Effector CD4-positive, alpha-beta T cell (primary cell): Measurements from ENCODE around the gene RAB13.
A peak's percentile ranks its signal among the peaks of the same experiment; 100 is the strongest.

Experiments
- DNase-seq: peaks from one replicate; pipeline ENCODE4 v3.0.0-alpha.2; 2020

The RAB13 gene

GRCh38 chr1:153954826-153955225 lies 31.3 kb downstream of the RAB13 start:
- no peak for DNase-seq

GRCh38 chr1:153953859-153954365 lies 32.2 kb downstream of the RAB13 start:
- no peak for DNase-seq

- DNase-seq, result no peak
These were observed 34.3 kb downstream of the RAB13 start for GRCh38 chr1:153951801-153952200.

- DNase-seq, result no peak
These were observed 35.0 kb downstream of the RAB13 start for GRCh38 chr1:153951183-153951582.

- DNase-seq, result peak; percentile 63
These were observed 39.4 kb downstream of the RAB13 start, which contains the start of gene DENND4B for GRCh38 chr1:153946622-153947241. TSS of gene DENND4B (minus strand) at chr1:153946718. CDS start at chr1:153944374, 2,344 bp downstream.

- DNase-seq, result peak; percentile 67
These were observed 40.1 kb downstream of the RAB13 start for GRCh38 chr1:153945795-153946621.

- DNase-seq, result peak; percentile 79
These were observed 40.9 kb downstream of the RAB13 start for GRCh38 chr1:153945131-153945794.

GRCh38 chr1:153944827-153945117 lies 41.4 kb downstream of the RAB13 start:
- DNase-seq, result no peak

- no peak for DNase-seq
These were observed 41.9 kb downstream of the RAB13 start for GRCh38 chr1:153944005-153944826.

GRCh38 chr1:153942766-153943549 lies 43.2 kb downstream of the RAB13 start:
- DNase-seq, result no peak

GRCh38 chr1:153941826-153942725 lies 44.1 kb downstream of the RAB13 start:
- no peak for DNase-seq

- no peak for DNase-seq
These were observed 45.4 kb downstream of the RAB13 start for GRCh38 chr1:153940756-153941155.

- DNase-seq, result no peak
These were observed 46.7 kb downstream of the RAB13 start for GRCh38 chr1:153939476-153939875.

GRCh38 chr1:153938996-153939395 lies 47.1 kb downstream of the RAB13 start:
- no peak for DNase-seq

- no peak for DNase-seq
These were observed 48.8 kb downstream of the RAB13 start for GRCh38 chr1:153937331-153937730.

- no peak for DNase-seq
These were observed 49.9 kb downstream of the RAB13 start for GRCh38 chr1:153936011-153936802.

- DNase-seq, result no peak
These were observed 51.4 kb downstream of the RAB13 start for GRCh38 chr1:153934746-153935145.

- DNase-seq, result no peak
These were observed 52.2 kb downstream of the RAB13 start for GRCh38 chr1:153933955-153934354.

GRCh38 chr1:153933430-153933829 lies 52.7 kb downstream of the RAB13 start:
- no peak for DNase-seq
